ENCODE data around the gene SHOC2. TPM values are rescaled to one million over a fixed set of nuclear protein-coding genes. Genes with fewer than 3 reads are reported as not detected.

Gene SHOC2
- polyA plus RNA-seq, 1 of the 3 experiments (the other 2 are of a cell fraction) = 6.9 TPM

- Histone ChIP-seq H3F3A (replicated peaks; ENCODE audit: insufficient read depth) (no peaks in the 10 kb centered on the region), H3K4me3 (ENCODE audit: low read depth in 2 of 2, low read length in 1 of 2) (no peak overlapping the region), H3K9me3 (no peaks in the 10 kb centered on the region), H4K20me1 (ENCODE audit: insufficient read depth) (peaks cover 47% of the 10 kb centered on the region), H3K9me2 (no peaks in the 10 kb centered on the region), H3K79me2 (ENCODE audit: insufficient read depth) (peaks cover 95% of the 10 kb centered on the region), H3K9ac (no peak overlapping the region), H3K36me3 (replicated peaks in 1 of 2; ENCODE audit: control insufficient read depth in 1 of 2, insufficient read depth in 2 of 2, low read length in 1 of 2) (peaks cover 11 to 16% of the 10 kb centered on the region in 2 experiments), H3K27ac (ENCODE audit: low read depth in 2 of 2, low read length in 1 of 2) (no peak overlapping the region), H3K27me3 (ENCODE audit: insufficient read depth) (no peaks in the 10 kb centered on the region), H3K4me2 (no peak overlapping the region), H3K4me1 (ENCODE audit: control insufficient read depth in 1 of 2, insufficient read depth in 2 of 2, low read depth in 1 of 2, low read length in 1 of 2) (peaks cover 0 to 11% of the 10 kb centered on the region in 2 experiments; a peak in 2 of 4 replicates), H2AFZ (ENCODE audit: low read depth) (no peak overlapping the region)
- ChIA-PET POLR2A (no interaction called here), CTCF (interaction anchor here (1.1 kb wide), 1 partner anchor 10 kb away, joined by 3 read pairs; no protein-coding TSS in a partner anchor)
- DNase-seq = no peak
- TF ChIP-seq RXRA (IDR thresholded peaks at IDR 0.05; ENCODE audit: borderline replicate concordance, low read depth) = no peak
- no peak for TF ChIP-seq EZH2phosphoT487 (IDR thresholded peaks at IDR 0.05; ENCODE audit: borderline replicate concordance, low read depth)
- no peak for TF ChIP-seq PBX3 (IDR thresholded peaks at IDR 0.05)
- no peak for TF ChIP-seq ZBTB33 (IDR thresholded peaks at IDR 0.05; ENCODE audit: borderline replicate concordance, low read depth)
- TF ChIP-seq TAF1 (IDR thresholded peaks at IDR 0.05; ENCODE audit: borderline replicate concordance, low read depth, low read length) = no peak
- TF ChIP-seq JUND (IDR thresholded peaks at IDR 0.05) = no peak
- no peak for TF ChIP-seq EP300 (IDR thresholded peaks at IDR 0.05; ENCODE audit: borderline replicate concordance in 1 of 2, low read depth in 1 of 2, low read length in 1 of 2)
- TF ChIP-seq MAX (IDR thresholded peaks at IDR 0.05; ENCODE audit: low read depth) = no peak
- no peak for TF ChIP-seq RFX5 (IDR thresholded peaks at IDR 0.05; ENCODE audit: low read length)
- no peak for TF ChIP-seq FOSL2 (IDR thresholded peaks at IDR 0.05; ENCODE audit: borderline replicate concordance, low read depth)
- no peak for TF ChIP-seq POLR2AphosphoS5 (IDR thresholded peaks at IDR 0.05; ENCODE audit: low read depth, low read length)
- no peak for TF ChIP-seq MXI1 (IDR thresholded peaks at IDR 0.05; ENCODE audit: low read depth, low read length)
- TF ChIP-seq REST (IDR thresholded peaks at IDR 0.05; ENCODE audit: low read depth, low read length) = no peak
- TF ChIP-seq FOXJ3 (CRISPR knock-in tag; IDR thresholded peaks at IDR 0.05) = no peak
- TF ChIP-seq CHD2 (IDR thresholded peaks at IDR 0.05; ENCODE audit: low read length, partially characterized antibody) = no peak
- no peak for TF ChIP-seq SMC3 (IDR thresholded peaks at IDR 0.05; ENCODE audit: low read depth, low read length)
- TF ChIP-seq GABPA (IDR thresholded peaks at IDR 0.05; ENCODE audit: low read depth) = no peak
- TF ChIP-seq ELF1 (IDR thresholded peaks at IDR 0.05) = no peak
- no peak for TF ChIP-seq TEAD4 (IDR thresholded peaks at IDR 0.05; ENCODE audit: borderline replicate concordance, insufficient read depth)
- 94% methylated on average over 2 of the region's 2 CpGs for WGBS (ENCODE audit: low lambda C conversion rate)
Measured at GRCh38 chr10:110963162-110963561, 43.8 kb downstream of the SHOC2 start.

Measured in SK-N-SH (cell line).